Effector memory CD8-positive, alpha-beta T cell (primary cell): Measurements from ENCODE around the gene FDXACB1.
"Not testable (repeated sequence)": the region's sequence is repeated elsewhere in the genome, so short reads cannot be mapped to it uniquely, and the experiment has no call there.

Experiments used
- ATAC-seq: fragments of 150-1000 bp; cut with Tn5 transposase; replicated peaks from 2 replicates; pipeline ENCODE4 v1.10.0; 2021; ENCODE audit warnings: mild to moderate bottlenecking, moderate library complexity
- DNase-seq, 3 experiments: peaks; one replicate each; pipeline ENCODE4 v3.0.0; 2021
- H3K27ac Mint-ChIP-seq, 2 donors: one replicate each; pipeline ENCODE4 v1.8.0; 2022; ENCODE audit warnings: mild to moderate bottlenecking in 2 of 2, mixed read lengths in 2 of 2, moderate library complexity in 2 of 2
- H3K27me3 Mint-ChIP-seq, 2 donors: one replicate each; pipeline ENCODE4 v1.8.0; 2022; ENCODE audit warnings: mixed read lengths in 2 of 2
- H3K36me3 Mint-ChIP-seq: one replicate; pipeline ENCODE4 v1.8.0; 2022; ENCODE audit warnings: mild to moderate bottlenecking, moderate library complexity, mixed read lengths; ENCODE audit not compliant: insufficient read depth
- H3K4me1 Mint-ChIP-seq, 2 donors: one replicate each; pipeline ENCODE4 v1.8.0; 2022; ENCODE audit warnings: low read depth in 2 of 2, mixed read lengths in 2 of 2
- H3K4me3 Mint-ChIP-seq, 2 donors: one replicate each; pipeline ENCODE4 v1.8.0; 2022; ENCODE audit warnings: mild to moderate bottlenecking in 2 of 2, mixed read lengths in 2 of 2, moderate library complexity in 2 of 2
- H3K9me3 Mint-ChIP-seq, 2 donors: one replicate each; pipeline ENCODE4 v1.8.0; 2022; ENCODE audit warnings: mixed read lengths in 2 of 2

FDXACB1 gene

GRCh38 chr11:111885053-111885452 is 6.1 kb upstream of the FDXACB1 start:
- H3K9me3 Mint-ChIP-seq, H3K4me1 Mint-ChIP-seq, ATAC-seq, H3K27ac Mint-ChIP-seq, H3K4me3 Mint-ChIP-seq, H3K36me3 Mint-ChIP-seq, H3K27me3 Mint-ChIP-seq, DNase-seq: not testable (repeated sequence)

DNA sequence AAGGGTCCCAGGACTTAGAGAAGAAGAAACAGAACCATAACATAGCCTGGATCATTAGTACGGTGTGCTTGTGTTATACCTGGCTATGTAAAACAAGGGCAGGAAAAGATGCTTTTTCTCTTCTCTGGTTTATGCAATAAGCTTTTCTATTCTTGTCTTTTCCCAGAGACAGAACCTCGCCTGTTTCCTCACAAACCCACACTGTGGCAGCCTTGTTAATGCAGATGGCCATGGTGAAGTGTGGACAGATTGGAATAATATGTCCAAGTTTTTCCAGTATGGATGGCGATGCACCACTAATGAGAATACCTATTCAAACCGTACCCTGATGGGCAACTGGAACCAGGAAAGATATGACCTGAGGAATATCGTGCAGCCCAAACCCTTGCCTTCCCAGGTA is 3.2 kb upstream of the FDXACB1 start:
- no peak overlapping the region for H3K27ac Mint-ChIP-seq
- H3K27me3 Mint-ChIP-seq, result no peaks in the 10 kb centered on the region
- H3K4me1 Mint-ChIP-seq, result peaks cover 13 to 14% of the 10 kb centered on the region in 2 donors
- H3K9me3 Mint-ChIP-seq, result peaks cover 3 to 6% of the 10 kb centered on the region in 2 donors
- peaks cover 15% of the 10 kb centered on the region for H3K36me3 Mint-ChIP-seq
- ATAC-seq (no peak), DNase-seq (no peak)
- H3K4me3 Mint-ChIP-seq, result no peak overlapping the region

- peak overlapping the region; percentile 80 to 82 for H3K4me3 Mint-ChIP-seq
- no peaks in the 10 kb centered on the region for H3K27me3 Mint-ChIP-seq
- ATAC-seq (peak; percentile 1), DNase-seq (peak in 1 of 3 experiments; percentile 0)
- peaks cover 3 to 6% of the 10 kb centered on the region in 2 donors for H3K9me3 Mint-ChIP-seq
- peaks cover 18% of the 10 kb centered on the region for H3K36me3 Mint-ChIP-seq
- peaks cover 13 to 14% of the 10 kb centered on the region in 2 donors for H3K4me1 Mint-ChIP-seq
- H3K27ac Mint-ChIP-seq, result peak overlapping the region; percentile 99
Observed at GRCh38 chr11:111879637-111879960, 634 bp upstream of the FDXACB1 start.

DNA sequence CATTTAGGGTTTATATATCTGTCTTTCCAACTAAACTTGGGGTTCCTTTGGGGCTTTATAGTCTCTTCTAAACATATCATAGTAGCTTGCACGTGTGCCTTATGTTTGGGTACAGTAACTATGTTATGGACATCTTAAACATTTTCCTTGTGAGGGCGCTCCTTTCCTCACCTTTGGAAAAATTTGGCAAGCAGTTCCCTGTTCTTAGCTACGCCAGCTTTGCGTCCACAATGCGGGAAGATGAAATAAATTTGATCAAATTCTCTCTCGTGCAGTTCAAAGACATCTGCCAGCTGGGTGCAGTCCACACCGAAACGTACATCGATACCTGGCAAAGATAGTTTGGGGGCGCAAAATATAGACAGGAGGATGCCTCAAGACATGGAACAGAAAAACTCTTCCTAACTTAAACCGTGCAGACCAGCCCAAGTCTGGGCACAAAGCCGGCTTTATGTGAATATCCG is 548 bp downstream of the FDXACB1 start:
- Mint-ChIP-seq H3K36me3 (peaks cover 21% of the 10 kb centered on the region), H3K4me1 (peaks cover 13 to 14% of the 10 kb centered on the region in 2 donors), H3K9me3 (peaks cover 3 to 6% of the 10 kb centered on the region in 2 donors), H3K27ac (peak overlapping the region; percentile 99), H3K4me3 (peak overlapping the region; percentile 80 to 82), H3K27me3 (no peaks in the 10 kb centered on the region)
- no peak for DNase-seq
- peak; percentile 0 for ATAC-seq

- H3K4me3 Mint-ChIP-seq, result peak overlapping the region; percentile 91 to 92
- H3K36me3 Mint-ChIP-seq, result peaks cover 40% of the 10 kb centered on the region
- H3K27ac Mint-ChIP-seq, result peak overlapping the region; percentile 94 to 96
- peaks cover 17 to 19% of the 10 kb centered on the region in 2 donors for H3K4me1 Mint-ChIP-seq
- no peaks in the 10 kb centered on the region for H3K27me3 Mint-ChIP-seq
- H3K9me3 Mint-ChIP-seq, result no peaks in the 10 kb centered on the region
- ATAC-seq (no peak), DNase-seq (no peak)
Observed at GRCh38 chr11:111871693-111872161, 7.2 kb downstream of the FDXACB1 start.

DNA sequence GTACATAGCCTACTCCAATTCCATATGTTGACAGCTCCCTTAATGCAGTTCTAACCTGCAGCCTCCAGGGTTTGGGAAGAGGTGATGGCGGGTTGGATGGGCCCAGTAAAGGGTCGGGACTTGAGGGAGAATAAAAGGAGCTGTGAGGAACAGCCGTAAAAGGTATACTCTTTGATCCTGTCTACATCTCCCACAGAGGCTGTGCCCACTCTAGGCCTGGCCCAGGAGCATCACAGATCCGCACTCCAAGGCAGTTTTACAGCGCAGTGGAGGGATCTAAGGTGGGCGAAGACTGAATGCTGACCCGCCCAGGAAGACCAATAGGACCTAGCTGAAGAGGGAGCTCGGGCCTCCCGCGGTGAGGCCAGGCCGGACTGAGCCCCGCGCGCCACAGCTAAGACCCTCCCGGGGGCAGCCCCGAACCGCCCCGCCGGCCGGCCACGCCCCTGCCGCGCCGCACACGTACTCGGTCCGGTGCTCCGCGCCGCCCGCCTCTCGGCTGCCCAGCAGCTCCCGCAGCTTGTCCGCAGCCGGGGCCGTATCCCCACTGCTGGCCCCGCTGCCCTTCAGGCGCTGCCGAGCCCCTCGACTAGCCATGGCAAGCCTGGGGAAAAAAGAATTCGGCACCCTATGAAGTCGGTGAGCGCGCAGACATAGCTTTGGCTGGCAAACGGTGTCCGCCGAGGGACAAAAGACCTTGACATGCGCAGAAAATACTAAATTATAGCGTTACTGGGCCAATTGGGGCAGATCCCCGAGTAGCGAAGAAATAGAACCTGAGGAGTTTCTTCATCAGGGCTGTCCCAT is 7.9 kb downstream of the FDXACB1 start, which contains the start of gene ALG9:
ALG9 (minus strand) TSS at position 696 of the 807 bp plus-strand sequence; CDS start at position 597, 99 bp downstream.
- Mint-ChIP-seq H3K27me3 (no peaks in the 10 kb centered on the region), H3K36me3 (peaks cover 47% of the 10 kb centered on the region), H3K4me3 (peak within 1 kb of the TSS; percentile 91 to 92), H3K9me3 (no peaks in the 10 kb centered on the region), H3K27ac (peak within 1 kb of the TSS; percentile 94 to 96), H3K4me1 (peaks cover 17 to 19% of the 10 kb centered on the region in 2 donors)
- peak; percentile 87 to 89 (median 88) for DNase-seq
- peak; percentile 87 for ATAC-seq

DNA sequence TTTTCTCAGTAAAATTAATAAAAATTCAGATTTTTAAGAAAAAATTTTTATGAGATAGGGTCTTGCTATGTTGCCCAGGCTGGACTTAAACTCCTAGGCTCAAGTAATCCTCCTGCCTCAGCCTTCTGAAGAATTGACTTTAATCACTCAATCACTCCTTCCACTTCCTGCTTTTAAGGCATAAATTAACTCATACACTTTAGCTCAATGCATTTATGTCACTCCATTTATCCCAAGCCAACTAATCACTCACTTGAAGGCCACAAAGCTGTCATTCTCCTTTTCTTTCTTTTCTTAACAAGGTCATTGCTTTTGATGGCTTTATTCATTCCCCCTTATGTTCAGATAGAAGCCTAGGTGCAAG is 8.5 kb downstream of the FDXACB1 start:
- Mint-ChIP-seq H3K4me1 (peaks cover 17 to 19% of the 10 kb centered on the region in 2 donors), H3K27me3 (no peaks in the 10 kb centered on the region), H3K27ac (peak overlapping the region; percentile 94 to 96), H3K4me3 (peak overlapping the region; percentile 91 to 92), H3K9me3 (no peaks in the 10 kb centered on the region), H3K36me3 (peaks cover 53% of the 10 kb centered on the region)
- DNase-seq (no peak), ATAC-seq (no peak)

GRCh38 chr11:111870113-111870512 is 8.9 kb downstream of the FDXACB1 start:
- Mint-ChIP-seq H3K36me3 (peaks cover 56% of the 10 kb centered on the region), H3K27ac (peak overlapping the region in 1 of 2 donors; percentile 94), H3K4me3 (peak overlapping the region in 1 of 2 donors; percentile 91), H3K4me1 (peaks cover 17 to 19% of the 10 kb centered on the region in 2 donors), H3K27me3 (no peaks in the 10 kb centered on the region), H3K9me3 (no peaks in the 10 kb centered on the region)
- no peak for ATAC-seq
- DNase-seq, result no peak

- Mint-ChIP-seq H3K27ac (no peak overlapping the region), H3K4me1 (no peaks in the 10 kb centered on the region), H3K4me3 (no peak overlapping the region), H3K9me3 (no peaks in the 10 kb centered on the region), H3K36me3 (peaks cover 59% of the 10 kb centered on the region), H3K27me3 (no peaks in the 10 kb centered on the region)
- no peak for DNase-seq
- ATAC-seq, result no peak
Observed at GRCh38 chr11:111860257-111860656, 18.7 kb downstream of the FDXACB1 start.

DNA sequence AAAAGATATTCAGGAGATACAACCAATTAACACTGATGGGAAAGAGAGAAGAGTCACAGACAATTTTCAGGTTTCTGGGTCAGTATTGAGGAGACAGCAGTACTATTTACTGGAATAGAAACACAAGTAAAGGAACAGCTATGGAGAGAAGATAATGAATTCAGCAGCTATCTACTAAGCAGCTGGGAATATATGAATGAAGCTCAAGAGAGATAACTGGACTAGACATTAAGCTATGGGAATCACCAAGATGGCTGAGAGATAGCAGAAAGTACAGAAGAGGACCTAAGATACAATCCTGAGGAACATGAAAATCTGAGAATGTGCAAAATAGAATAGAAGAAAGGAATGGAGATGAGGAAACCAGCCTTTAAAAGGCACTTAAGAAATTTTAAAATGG is 23.5 kb downstream of the FDXACB1 start:
- no peak for ATAC-seq
- H3K36me3 Mint-ChIP-seq, result peaks cover 52% of the 10 kb centered on the region
- H3K27ac Mint-ChIP-seq, result peak overlapping the region in 1 of 2 donors; percentile 68

GRCh38 chr11:111852103-111852502 is 26.9 kb downstream of the FDXACB1 start:
- Mint-ChIP-seq H3K9me3 (no peaks in the 10 kb centered on the region), H3K4me3 (no peak overlapping the region), H3K27me3 (no peaks in the 10 kb centered on the region), H3K4me1 (no peaks in the 10 kb centered on the region), H3K27ac (no peak overlapping the region), H3K36me3 (peaks cover 50% of the 10 kb centered on the region)
- ATAC-seq, result no peak
- no peak for DNase-seq

More for the DNA sequence above, 23.5 kb downstream of the FDXACB1 start:
- Mint-ChIP-seq H3K27me3 (no peaks in the 10 kb centered on the region), H3K9me3 (no peaks in the 10 kb centered on the region), H3K4me3 (no peak overlapping the region), H3K4me1 (no peaks in the 10 kb centered on the region)
- no peak for DNase-seq

GRCh38 chr11:111851636-111852035 is 27.3 kb downstream of the FDXACB1 start:
- H3K27me3 Mint-ChIP-seq, result no peaks in the 10 kb centered on the region
- DNase-seq (no peak), ATAC-seq (no peak)
- no peaks in the 10 kb centered on the region for H3K4me1 Mint-ChIP-seq
- peaks cover 46% of the 10 kb centered on the region for H3K36me3 Mint-ChIP-seq
- H3K27ac Mint-ChIP-seq, result no peak overlapping the region
- H3K4me3 Mint-ChIP-seq, result no peak overlapping the region
- no peaks in the 10 kb centered on the region for H3K9me3 Mint-ChIP-seq

- H3K36me3 Mint-ChIP-seq, result peaks cover 42% of the 10 kb centered on the region
- no peak overlapping the region for H3K4me3 Mint-ChIP-seq
- H3K27ac Mint-ChIP-seq, result no peak overlapping the region
- ATAC-seq (no peak), DNase-seq (no peak)
- H3K27me3 Mint-ChIP-seq, result no peaks in the 10 kb centered on the region
- H3K9me3 Mint-ChIP-seq, result no peaks in the 10 kb centered on the region
- no peaks in the 10 kb centered on the region for H3K4me1 Mint-ChIP-seq
Observed at GRCh38 chr11:111851067-111851466, 27.9 kb downstream of the FDXACB1 start.

GRCh38 chr11:111849631-111850030 is 29.3 kb downstream of the FDXACB1 start:
- Mint-ChIP-seq H3K36me3 (peaks cover 36% of the 10 kb centered on the region), H3K9me3 (no peaks in the 10 kb centered on the region), H3K27me3 (no peaks in the 10 kb centered on the region), H3K4me3 (no peak overlapping the region), H3K4me1 (no peaks in the 10 kb centered on the region), H3K27ac (peak overlapping the region in 1 of 2 donors; percentile 56)
- ATAC-seq (no peak), DNase-seq (no peak)
